ENCODE measurements around the gene POC1B.
A peak's percentile ranks its signal among the peaks of the same experiment; 100 is the strongest.
"Not testable (repeated sequence)": the region's sequence is repeated elsewhere in the genome, so short reads cannot be mapped to it uniquely, and the experiment has no call there.

Gene POC1B

DNA sequence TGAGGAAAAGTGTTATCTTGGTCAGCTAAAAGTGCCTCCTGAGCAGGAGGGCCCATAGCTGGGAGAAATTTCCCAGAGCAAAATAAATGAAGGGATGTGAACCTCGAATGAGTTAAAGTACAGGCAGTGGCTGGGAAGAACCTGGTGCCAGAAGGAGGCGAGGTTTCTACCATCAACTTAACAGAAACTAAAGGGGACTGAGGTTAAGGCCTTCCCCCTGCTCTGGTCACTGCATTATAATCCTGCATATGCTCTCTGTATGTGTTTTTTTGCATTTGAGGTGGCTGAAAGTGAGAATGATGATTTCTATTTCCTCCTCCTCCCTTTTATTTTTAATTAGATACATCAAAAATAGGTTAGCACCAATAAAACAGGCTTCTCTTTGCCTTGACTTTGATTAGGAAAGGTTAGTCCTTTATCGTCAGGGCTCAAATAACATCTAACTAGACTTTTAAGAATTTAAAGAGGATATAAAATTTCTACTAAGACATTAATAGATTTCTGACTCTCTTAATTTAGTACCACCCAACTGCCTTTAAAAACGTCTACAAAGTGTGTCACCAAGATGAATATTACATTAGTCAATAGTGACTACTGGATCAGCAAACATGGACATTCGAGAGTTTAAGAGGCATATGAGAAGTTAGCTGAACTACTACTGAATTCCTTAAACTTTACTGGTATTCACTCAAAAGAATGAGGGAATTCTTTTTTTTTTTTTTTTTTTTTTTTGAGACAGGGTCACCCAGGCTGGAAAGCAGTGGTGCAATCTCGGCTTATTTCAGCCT, 50.5 kb downstream of the POC1B start:
- H3K4me3 Mint-ChIP-seq: no peak overlapping the region
- ATAC-seq (ENCODE audit: low read depth) (no peak), DNase-seq (ENCODE audit: low spot score in 2 of 2) (no peak)
- H3K9me3 Mint-ChIP-seq: no peaks in the 10 kb centered on the region
- peak overlapping the region; percentile 60 for H3K27ac Mint-ChIP-seq
- H3K4me1 Mint-ChIP-seq: peaks cover 7% of the 10 kb centered on the region
- peaks cover 3% of the 10 kb centered on the region for H3K36me3 Mint-ChIP-seq
- no peaks in the 10 kb centered on the region for H3K27me3 Mint-ChIP-seq

GRCh38 chr12:89474615-89475014, 51.2 kb downstream of the POC1B start:
- ATAC-seq (ENCODE audit: low read depth): no peak
- peaks cover 7% of the 10 kb centered on the region for H3K4me1 Mint-ChIP-seq

GRCh38 chr12:89472508-89472907, 53.3 kb downstream of the POC1B start:
- Mint-ChIP-seq H3K27me3 (no peaks in the 10 kb centered on the region), H3K27ac (no peak overlapping the region), H3K4me3 (no peak overlapping the region), H3K36me3 (peaks cover under 1% of the 10 kb centered on the region), H3K9me3 (no peaks in the 10 kb centered on the region), H3K4me1 (peaks cover 16% of the 10 kb centered on the region)
- DNase-seq (ENCODE audit: low spot score in 2 of 2): no peak
- ATAC-seq (ENCODE audit: low read depth): no peak

More at GRCh38 chr12:89474615-89475014, 51.2 kb downstream of the POC1B start:
- Mint-ChIP-seq H3K27ac (peak overlapping the region; percentile 60), H3K27me3 (no peaks in the 10 kb centered on the region), H3K4me3 (no peak overlapping the region), H3K9me3 (no peaks in the 10 kb centered on the region), H3K36me3 (peaks cover 3% of the 10 kb centered on the region)
- DNase-seq (ENCODE audit: low spot score in 2 of 2): no peak

DNA sequence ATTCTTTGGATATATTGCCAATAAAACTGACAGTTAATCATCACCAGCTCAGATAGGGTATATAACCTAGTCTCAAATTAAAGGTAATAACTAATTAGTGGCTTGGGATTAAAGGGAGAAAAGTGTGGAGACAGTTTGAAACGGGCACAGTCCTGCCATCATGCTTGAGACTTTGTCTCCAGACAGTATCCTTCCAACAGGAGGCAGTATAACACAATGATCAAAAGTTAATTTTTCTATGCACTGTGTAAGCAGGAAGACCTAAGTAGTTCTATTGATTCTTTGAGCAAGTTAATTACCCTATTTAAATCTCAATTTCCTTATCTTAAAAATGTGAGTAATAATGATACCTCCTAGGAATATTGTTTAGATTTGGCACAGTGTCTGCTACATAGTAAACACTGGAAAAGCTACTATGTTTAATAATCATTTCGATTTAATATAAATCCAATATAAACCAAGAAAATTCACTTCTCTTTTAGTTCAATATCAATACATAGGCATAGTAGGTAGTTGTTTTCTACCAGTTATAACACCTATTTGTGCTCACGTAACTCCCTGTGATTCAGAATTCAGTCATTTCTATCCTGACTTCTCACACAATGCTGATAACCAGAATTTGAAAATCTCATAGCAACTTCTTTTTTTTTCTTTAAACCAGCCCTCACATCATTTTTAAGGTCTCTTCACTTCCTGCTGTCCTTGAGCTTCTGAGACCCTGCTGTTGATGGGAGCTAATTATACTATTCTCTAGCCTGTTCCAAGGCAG, 54.9 kb downstream of the POC1B start:
- H3K4me1 Mint-ChIP-seq: peaks cover 17% of the 10 kb centered on the region
- ATAC-seq (ENCODE audit: low read depth) (peak; percentile 63), DNase-seq (ENCODE audit: low spot score in 2 of 2) (peak in 1 of 2 donors; percentile 34)
- H3K4me3 Mint-ChIP-seq: no peak overlapping the region
- no peak overlapping the region for H3K27ac Mint-ChIP-seq
- no peaks in the 10 kb centered on the region for H3K27me3 Mint-ChIP-seq
- H3K36me3 Mint-ChIP-seq: no peaks in the 10 kb centered on the region
- H3K9me3 Mint-ChIP-seq: no peaks in the 10 kb centered on the region

DNA sequence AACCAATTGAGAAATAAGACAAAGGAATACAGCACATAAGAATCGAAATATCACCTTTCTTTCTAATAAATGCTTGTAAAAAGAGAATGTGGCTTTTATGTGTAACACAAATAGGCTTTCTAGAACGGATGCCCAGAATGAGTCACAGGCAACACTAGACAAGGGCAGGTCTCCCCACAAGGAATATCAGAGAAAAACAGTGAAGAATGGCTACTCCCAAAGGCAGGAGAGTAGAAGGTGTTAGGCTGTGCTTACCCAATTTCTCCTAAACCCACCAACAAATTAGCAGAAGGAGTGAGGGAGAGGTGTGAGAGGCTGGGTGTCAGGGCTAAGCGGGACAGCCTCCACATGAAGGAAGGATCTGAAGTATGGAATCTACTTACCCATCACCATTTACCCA, 56.5 kb downstream of the POC1B start:
- Mint-ChIP-seq H3K27ac (peak overlapping the region; percentile 72), H3K36me3 (no peaks in the 10 kb centered on the region), H3K4me3 (no peak overlapping the region), H3K4me1 (peaks cover 15% of the 10 kb centered on the region), H3K9me3 (no peaks in the 10 kb centered on the region), H3K27me3 (no peaks in the 10 kb centered on the region)
- DNase-seq (ENCODE audit: low spot score in 2 of 2) (no peak), ATAC-seq (ENCODE audit: low read depth) (no peak)

- Mint-ChIP-seq H3K27ac (peak overlapping the region; percentile 72), H3K9me3 (no peaks in the 10 kb centered on the region), H3K36me3 (no peaks in the 10 kb centered on the region), H3K4me3 (peak overlapping the region; percentile 68), H3K27me3 (no peaks in the 10 kb centered on the region), H3K4me1 (peaks cover 13% of the 10 kb centered on the region)
- ATAC-seq (ENCODE audit: low read depth) (peak; percentile 94), DNase-seq (ENCODE audit: low spot score in 2 of 2) (peak in 1 of 2 donors; percentile 5)
Measured at GRCh38 chr12:89468648-89469326, 57.1 kb downstream of the POC1B start.

DNA sequence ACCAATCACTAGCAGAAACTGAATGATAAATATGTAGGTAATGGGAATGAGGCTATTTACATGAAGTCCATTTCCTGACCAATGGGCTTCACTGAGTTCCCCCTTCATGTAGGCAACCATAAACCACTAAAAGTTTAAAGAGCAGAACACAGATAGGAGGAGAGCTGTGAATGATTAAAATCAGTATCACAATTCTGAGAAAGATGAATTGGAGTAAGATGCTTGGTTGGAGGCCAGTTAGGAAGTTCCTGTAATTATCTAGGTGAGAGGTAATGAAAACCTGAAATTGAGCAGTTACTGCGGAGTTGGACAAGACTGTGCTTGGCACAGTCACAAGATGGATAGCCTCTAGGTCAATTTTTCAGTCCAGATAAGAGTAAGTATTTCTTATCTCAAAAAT, 57.8 kb downstream of the POC1B start:
- Mint-ChIP-seq H3K27ac (peak overlapping the region; percentile 74), H3K4me1 (peaks cover 13% of the 10 kb centered on the region), H3K9me3 (no peaks in the 10 kb centered on the region), H3K4me3 (no peak overlapping the region), H3K27me3 (no peaks in the 10 kb centered on the region), H3K36me3 (no peaks in the 10 kb centered on the region)
- ATAC-seq (ENCODE audit: low read depth) (no peak), DNase-seq (ENCODE audit: low spot score in 2 of 2) (no peak)

GRCh38 chr12:89464974-89465592, 60.8 kb downstream of the POC1B start:
- H3K4me3 Mint-ChIP-seq: no peak overlapping the region
- no peak for DNase-seq (ENCODE audit: low spot score in 2 of 2)
- H3K4me1 Mint-ChIP-seq: peaks cover 17% of the 10 kb centered on the region
- H3K9me3 Mint-ChIP-seq: no peaks in the 10 kb centered on the region
- no peaks in the 10 kb centered on the region for H3K27me3 Mint-ChIP-seq
- H3K27ac Mint-ChIP-seq: no peak overlapping the region
- ATAC-seq (ENCODE audit: low read depth): no peak
- H3K36me3 Mint-ChIP-seq: peaks cover 5% of the 10 kb centered on the region

GRCh38 chr12:89461649-89462612, 63.9 kb downstream of the POC1B start:
- DNase-seq (ENCODE audit: low spot score in 2 of 2): peak in 1 of 2 donors; percentile 47
- Mint-ChIP-seq H3K27me3 (no peaks in the 10 kb centered on the region), H3K36me3 (peaks cover 12% of the 10 kb centered on the region), H3K27ac (peak overlapping the region; percentile 50), H3K4me3 (peak overlapping the region; percentile 40), H3K4me1 (peaks cover 4% of the 10 kb centered on the region), H3K9me3 (no peaks in the 10 kb centered on the region)
- peak; percentile 84 for ATAC-seq (ENCODE audit: low read depth)

DNA sequence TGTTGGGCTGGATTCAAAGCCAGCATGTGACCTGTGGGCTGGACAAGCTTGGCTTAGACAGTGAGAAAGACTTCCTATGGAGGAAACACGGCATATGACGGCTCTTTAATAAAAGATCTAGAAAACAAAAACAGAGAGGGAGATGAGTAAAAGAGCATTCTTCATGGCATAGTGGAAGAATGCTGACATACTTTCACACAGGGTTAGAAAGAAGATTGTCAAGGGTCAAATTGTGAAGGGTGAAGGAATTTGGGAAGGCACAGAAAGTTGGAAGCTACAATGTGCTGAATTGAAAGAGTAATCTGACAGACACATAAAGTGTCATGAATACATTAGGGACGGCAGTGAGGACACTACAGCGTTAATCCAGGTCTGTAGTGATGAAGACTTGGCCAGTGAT, 64.7 kb downstream of the POC1B start:
- H3K9me3 Mint-ChIP-seq: no peaks in the 10 kb centered on the region
- no peaks in the 10 kb centered on the region for H3K27me3 Mint-ChIP-seq
- no peak overlapping the region for H3K4me3 Mint-ChIP-seq
- H3K27ac Mint-ChIP-seq: no peak overlapping the region
- H3K36me3 Mint-ChIP-seq: peaks cover 12% of the 10 kb centered on the region
- ATAC-seq (ENCODE audit: low read depth): no peak
- H3K4me1 Mint-ChIP-seq: peaks cover 4% of the 10 kb centered on the region
- no peak for DNase-seq (ENCODE audit: low spot score in 2 of 2)

- H3K4me1 Mint-ChIP-seq; DNase-seq (ENCODE audit: low spot score in 2 of 2); ATAC-seq (ENCODE audit: low read depth); H3K27me3 Mint-ChIP-seq; H3K4me3 Mint-ChIP-seq; H3K9me3 Mint-ChIP-seq; H3K27ac Mint-ChIP-seq: not testable (repeated sequence)
- peaks cover 17% of the 10 kb centered on the region for H3K36me3 Mint-ChIP-seq
Measured at GRCh38 chr12:89459279-89459678, 66.6 kb downstream of the POC1B start.

DNA sequence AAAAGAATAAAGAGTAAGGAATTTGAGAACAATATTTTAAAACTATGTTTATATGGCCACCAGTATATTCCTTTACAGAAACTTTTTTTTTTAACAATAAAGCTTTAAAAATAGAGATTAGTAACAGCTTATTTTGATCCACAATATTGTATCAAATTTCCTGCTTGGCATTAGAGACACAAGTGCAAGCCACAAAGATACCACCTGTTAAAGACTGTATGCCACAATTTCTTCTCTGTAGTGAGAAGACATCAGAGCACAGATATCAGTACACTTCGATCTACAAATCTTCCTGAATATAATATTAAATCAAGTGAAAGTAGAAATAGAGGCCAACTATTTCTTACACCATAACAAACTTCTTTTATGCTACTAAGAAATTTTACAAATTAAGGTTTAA, 69.3 kb downstream of the POC1B start:
- H3K36me3 Mint-ChIP-seq: peaks cover 19% of the 10 kb centered on the region
- peaks cover 4% of the 10 kb centered on the region for H3K4me1 Mint-ChIP-seq
- no peak overlapping the region for H3K4me3 Mint-ChIP-seq
- DNase-seq (ENCODE audit: low spot score in 2 of 2) (no peak), ATAC-seq (ENCODE audit: low read depth) (no peak)
- no peaks in the 10 kb centered on the region for H3K27me3 Mint-ChIP-seq
- H3K9me3 Mint-ChIP-seq: no peaks in the 10 kb centered on the region
- H3K27ac Mint-ChIP-seq: no peak overlapping the region
